ENCODE data around the gene TRAF2.

- TF ChIP-seq POLR2AphosphoS5 (IDR thresholded peaks at IDR 0.05; ENCODE audit: low read depth) (0 out of 2 replicates have a peak, but pooled peaks have one; percentile 11), CTCF (IDR thresholded peaks at IDR 0.05; ENCODE audit: insufficient read depth, low read length) (no peak)
These were observed 55.2 kb downstream of the TRAF2 start for GRCh38 chr9:136941231-136942111.
